Activated CD4-positive, alpha-beta T cell treated with anti-CD3 and anti-CD28 coated beads for 24 hours (primary cell): ENCODE data around the gene PLXNA1.

Experiments used
- DNase-seq, 2 donors: peaks; one replicate each; pipeline ENCODE4 v3.0.0-alpha.2; 2020; ENCODE audit warnings: low read depth in 2 of 2

PLXNA1 gene

DNA sequence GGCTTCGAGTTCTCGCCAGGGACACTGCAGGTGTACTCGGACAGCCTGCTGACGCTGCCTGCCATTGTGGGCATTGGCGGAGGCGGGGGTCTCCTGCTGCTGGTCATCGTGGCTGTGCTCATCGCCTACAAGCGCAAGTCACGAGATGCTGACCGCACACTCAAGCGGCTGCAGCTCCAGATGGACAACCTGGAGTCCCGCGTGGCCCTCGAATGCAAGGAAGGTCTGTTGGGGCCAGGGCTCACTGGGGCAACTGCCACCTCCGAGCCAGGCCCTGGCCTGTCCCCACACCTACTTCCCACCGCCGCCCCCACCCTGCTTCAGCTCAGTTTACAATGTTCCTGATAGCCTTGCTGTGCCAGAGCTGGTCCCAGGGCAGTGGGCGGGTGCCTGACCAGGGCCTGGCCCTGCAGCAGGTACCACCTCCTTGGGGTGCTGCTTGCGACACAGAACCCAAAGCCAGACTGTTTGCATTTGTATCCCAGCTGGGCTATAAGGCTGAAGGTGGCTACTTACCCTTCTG lies 35.5 kb downstream of the PLXNA1 start:
- DNase-seq: no peak

DNA sequence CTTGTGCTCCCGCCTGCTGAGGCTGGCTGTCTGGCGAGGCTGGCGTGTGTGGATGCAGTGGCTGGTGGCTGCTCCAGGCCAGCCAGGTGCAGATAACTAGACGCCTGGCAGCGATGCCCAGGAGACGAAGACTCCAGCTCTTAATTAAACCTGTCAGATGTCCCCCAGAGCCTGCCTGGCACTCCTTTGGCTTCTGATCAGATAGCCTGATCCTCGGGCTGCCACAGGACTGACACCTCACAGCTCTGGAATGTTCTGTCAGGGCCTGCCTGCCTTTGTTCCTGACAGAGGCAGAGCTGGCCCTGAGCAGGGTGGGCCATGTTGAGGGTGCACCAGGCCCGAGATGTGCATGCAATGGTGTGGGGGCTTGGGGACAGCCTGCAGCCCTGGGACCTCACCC lies 36.5 kb downstream of the PLXNA1 start:
- DNase-seq: no peak

DNA sequence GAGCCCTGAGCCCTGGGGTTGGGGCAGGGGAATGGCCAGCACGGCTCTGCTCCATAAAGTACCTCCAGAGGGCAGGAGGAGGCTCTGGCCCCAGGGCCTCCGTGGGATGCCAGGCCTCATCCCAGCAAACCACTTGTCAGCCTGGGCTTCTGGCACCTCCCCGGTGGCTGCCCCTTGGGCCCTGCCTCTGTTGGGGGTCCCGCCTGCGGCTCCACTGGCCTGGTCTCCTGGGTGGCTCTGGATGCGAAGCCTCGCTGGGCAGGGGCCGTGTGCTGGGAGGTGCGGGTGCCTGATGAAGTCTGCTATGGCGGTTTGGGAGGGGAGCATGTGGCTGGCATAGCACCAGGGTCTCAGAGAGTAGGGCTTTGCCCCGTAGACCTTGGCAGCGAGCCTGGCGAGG lies 37.6 kb downstream of the PLXNA1 start:
- no peak for DNase-seq

DNA sequence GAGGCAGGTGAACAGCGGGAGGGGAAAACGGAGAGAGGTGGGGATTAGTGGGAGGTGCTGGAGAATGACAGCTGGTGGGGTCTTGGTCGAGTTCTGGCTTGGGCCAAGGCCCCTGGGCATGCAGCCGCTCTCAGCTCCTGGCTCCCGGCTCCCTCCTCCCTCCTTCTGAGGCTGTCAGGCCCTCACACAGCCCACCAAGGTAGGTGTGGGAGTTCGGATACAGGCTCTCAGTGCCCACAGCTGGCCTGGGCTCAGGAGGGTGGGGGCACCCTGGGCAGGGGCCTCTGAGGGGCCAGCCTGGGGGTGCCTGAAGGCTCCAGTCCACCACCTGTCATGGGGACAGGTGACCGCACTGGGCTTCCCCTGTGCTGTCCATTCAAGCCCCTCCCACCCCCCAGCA lies 39.9 kb downstream of the PLXNA1 start:
- DNase-seq: no peak

DNA sequence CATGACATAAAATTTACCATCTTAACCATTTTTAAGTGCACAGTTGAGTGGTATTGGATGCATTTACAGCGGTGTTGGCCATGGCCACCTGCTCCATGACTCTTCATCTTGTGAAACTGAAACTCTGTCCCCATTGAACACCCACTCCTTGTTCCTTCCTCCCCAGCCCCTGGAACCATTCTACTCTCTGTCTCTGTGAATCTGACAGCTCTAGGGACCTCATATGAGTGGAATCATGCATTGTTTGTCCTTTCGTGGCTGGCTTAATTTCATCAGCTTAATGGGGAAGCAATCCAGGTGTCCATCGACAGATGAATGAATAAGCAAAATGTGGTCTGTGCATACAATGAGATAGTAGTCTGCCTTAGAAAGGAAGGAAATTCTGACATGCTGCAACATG lies 42.5 kb downstream of the PLXNA1 start:
- no peak for DNase-seq

DNA sequence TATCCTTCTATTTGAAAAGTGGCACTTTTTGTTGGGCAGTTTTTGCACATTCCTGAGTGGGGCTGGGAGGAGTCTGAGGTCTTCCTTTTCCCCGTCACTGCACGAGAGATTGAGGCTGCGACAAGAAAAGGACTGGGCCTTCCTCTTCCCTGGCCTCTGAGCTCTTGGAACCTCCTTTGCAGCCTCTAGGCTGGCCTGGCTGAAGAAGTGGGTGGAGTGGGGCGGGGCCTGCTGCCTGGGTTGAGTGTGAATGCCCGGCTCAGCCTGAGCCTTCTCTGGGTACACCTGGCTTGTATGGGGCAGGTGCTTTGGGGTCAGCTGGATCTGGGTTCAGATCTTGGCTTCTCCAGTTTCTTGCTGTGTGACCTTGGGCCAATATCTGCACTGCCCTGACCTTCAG lies 43.1 kb downstream of the PLXNA1 start:
- no peak for DNase-seq

DNA sequence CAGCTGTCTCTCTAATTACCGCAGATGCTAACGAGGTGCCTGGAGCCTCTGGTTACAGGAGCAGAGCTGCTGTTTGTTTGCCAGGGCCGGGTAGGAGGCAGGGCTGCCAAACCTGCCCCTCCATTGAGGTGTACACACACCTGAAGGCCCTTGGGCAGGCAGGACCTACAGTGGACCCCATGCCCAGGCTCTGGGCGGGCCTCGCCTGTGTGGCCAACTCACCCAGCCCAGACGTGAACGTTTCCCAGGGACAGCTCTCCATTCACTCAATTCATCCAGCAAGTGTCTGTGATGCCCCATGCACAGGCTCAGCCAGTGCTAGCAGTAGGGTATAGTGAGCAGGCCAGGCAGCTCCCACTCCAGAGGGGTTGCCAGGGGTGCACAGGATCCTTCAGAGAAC lies 43.7 kb downstream of the PLXNA1 start:
- DNase-seq: no peak

DNA sequence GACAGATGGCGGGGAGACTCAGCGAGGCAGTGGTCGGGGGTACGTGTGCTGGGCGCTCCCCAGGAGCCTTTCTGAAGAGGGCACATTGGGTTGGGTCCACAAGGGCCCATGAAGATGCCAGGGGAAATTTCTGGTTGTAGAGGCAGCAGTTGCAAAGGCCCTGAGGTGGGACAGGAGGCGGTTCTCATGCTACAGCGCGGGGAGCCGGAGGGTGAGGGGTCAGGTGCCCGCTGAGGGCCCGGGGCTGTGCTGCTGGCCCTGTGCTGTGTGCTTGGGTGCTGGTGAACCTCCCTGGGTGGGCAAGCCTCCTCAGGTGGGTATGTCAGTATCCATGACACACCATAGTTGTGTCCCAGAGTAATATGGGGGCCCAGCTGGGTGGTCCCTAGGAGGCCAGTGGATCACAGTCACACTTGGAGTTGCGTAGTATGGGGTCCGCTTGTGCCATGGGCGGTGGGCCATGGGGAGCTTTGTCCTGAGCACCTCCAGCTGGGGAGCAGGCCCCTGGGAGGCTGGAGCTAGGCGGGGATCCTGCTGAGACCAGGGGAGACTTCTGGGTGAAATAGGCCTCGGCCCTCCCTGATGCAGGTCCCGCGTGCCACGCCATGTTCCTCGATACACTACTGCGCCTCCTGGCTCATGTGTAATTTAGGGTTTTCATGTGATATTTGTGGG lies 44.3 kb downstream of the PLXNA1 start:
- DNase-seq: no peak

DNA sequence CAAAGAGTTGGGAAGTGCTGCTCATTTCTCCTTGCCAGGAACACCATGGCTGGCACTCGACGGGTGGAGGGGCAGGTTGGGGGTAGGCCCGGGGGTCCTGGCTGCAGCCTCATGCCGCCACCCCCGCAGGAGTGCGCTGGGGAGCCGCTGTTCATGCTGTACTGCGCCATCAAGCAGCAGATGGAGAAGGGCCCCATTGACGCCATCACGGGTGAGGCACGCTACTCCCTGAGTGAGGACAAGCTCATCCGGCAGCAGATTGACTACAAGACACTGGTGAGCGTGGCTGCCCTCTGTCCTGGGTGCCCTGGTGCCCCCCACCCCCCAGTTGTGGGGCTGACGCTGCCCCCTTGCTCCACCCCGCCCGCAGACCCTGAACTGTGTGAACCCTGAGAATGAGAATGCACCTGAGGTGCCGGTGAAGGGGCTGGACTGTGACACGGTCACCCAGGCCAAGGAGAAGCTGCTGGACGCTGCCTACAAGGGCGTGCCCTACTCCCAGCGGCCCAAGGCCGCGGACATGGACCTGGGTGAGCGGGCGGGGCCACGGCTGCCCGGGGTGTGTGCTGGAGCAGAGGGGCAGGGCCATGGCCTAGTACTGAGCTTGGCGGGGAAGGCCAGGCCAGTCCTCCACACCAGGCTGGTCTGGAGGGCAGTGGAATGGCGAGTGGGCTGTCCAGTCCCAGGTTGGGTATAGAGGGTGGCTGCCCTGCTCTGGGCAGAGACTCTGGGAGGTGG lies 45.1 kb downstream of the PLXNA1 start:
- no peak for DNase-seq

DNA sequence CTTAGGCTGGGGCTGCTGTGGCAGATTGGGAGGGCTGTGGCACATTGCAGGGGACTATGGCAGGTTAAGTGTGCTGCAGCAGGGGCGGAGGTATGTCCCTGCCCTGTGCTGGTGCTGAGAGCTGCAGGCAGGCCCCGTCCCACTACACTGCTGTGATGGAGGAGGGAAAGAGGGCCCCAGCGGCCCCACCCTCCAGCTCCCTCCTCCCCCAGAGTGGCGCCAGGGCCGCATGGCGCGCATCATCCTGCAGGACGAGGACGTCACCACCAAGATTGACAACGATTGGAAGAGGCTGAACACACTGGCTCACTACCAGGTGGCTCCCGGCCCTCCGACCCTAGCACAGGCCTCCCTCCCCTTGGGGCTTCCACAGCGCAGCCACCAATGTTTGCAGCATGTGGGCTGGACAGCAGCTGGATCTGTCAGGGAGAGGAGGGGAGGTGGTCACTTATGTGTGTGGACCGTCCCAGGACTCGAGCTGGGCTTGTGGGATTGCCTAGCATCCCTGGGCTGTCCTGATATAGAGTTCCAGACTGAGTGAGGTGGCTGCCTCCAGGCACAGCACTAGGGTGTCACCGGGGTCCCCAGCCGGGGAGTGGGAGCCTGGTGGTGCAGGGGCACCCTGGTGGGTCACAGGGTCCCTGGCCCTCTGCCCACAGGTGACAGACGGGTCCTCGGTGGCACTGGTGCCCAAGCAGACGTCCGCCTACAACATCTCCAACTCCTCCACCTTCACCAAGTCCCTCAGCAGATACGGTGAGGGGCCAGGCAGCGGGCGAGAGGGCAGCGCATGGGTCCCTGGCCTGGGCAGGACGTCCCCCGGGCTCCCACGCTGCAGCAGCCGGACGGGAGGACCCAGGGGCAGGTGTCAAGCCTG lies 46.1 kb downstream of the PLXNA1 start:
- DNase-seq: no peak

DNA sequence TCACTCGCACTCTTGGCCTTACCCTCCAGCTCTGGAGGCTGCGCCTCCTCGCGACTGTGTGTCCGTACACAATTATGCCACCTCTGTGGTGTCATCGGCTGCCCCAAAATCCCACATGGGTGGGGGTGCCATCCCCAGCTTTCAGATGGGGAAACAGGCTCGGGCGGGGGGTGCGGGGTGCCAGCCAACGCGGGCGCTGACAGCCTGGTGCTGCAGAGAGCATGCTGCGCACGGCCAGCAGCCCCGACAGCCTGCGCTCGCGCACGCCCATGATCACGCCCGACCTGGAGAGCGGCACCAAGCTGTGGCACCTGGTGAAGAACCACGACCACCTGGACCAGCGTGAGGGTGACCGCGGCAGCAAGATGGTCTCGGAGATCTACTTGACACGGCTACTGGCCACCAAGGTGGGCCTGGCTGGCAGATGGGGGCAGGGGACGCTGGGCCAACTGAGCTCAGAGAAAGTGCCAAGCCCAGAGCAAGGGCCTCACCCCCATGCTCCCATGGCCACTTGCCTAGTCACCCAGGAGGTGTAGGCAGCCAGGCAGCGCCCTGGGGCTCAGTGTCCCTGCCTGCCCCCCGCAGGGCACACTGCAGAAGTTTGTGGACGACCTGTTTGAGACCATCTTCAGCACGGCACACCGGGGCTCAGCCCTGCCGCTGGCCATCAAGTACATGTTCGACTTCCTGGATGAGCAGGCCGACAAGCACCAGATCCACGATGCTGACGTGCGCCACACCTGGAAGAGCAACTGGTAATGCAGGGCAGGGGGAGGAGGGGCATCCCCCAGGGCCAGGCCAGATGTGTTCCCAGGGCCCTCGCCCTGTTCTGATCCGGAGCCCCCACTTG lies 47.0 kb downstream of the PLXNA1 start:
- DNase-seq: no peak

DNA sequence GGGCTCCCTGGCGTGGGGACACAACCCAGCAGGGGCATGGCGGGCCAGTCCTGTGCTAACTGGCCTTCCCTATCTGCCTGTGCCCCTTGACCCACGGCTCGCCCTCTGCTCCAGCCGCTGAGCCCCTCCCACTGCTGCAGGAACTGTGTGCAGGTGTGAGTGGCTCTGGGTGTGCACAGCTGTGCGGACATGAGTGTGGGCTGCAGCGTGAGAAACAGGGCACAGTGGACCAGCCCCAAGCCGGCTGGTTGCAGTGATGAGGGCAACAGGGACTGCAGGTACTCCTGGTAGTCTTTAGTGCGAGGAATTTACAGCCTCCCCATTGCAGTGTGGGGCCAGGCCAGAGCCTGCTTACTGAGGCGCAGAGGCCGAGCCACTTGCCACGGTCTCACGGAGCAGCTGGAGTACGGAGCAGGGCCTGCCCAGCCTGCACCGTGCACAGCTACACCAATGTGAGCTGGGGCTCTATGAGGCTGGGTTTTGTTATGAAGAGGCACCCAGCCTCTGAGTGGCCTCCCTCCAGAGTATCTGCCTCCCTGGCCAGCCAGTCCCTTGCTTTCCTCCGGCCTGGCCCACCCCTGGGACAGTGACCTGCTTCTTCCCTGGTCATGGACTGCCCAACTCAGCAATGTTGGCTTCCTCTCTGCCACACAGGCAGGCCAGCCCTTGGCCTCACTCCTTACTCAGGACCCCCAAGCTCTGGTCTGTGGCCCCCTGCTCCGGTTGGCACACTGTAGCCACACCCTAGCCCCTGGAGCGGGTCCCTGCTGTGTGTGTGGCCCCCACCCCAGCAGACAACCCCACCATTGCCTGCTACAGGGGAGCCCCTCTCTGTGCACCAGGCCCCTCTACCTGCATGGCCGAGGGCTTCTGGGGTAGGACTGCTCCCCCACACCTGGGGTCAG lies 47.8 kb downstream of the PLXNA1 start:
- DNase-seq: no peak

DNA sequence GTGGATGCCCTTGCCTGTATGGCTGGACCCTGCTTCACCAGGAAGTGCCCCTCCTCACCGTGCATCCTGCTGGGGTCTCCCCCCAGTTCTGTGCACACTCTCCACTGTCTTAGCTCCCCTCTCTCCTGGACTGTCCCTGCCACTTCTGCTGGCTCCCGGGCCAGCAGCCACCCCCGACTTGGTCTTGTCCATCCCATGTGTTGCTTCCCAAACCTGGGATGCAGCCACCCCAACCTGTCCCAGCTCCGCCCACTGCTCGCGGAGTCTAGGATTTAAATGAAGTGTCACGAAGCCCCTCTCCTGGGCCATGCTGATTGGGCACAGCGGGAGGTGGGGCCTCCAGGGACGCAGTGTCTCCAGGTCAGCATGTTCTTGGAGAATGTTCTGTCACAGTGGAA lies 48.5 kb downstream of the PLXNA1 start:
- no peak for DNase-seq

DNA sequence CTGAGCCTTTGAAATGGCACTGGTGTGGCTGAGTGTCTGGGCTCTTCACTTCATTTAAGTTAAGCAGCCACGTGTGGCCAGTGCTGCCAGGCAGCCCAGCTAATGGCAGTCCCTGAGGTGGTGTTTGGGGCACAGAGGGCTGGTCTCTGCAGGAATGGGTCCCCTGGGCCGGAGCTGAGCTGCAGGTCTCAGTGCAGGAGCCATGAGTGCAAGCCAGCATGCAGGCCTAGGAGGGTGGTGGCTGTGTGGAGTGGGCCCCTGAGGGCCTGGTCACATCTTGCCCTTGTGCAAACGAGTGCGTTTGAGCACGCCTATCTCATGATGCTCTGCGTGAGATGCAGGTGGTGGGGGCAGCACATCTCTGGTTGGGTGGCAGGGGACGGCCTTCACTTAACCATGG lies 48.9 kb downstream of the PLXNA1 start:
- DNase-seq: no peak

DNA sequence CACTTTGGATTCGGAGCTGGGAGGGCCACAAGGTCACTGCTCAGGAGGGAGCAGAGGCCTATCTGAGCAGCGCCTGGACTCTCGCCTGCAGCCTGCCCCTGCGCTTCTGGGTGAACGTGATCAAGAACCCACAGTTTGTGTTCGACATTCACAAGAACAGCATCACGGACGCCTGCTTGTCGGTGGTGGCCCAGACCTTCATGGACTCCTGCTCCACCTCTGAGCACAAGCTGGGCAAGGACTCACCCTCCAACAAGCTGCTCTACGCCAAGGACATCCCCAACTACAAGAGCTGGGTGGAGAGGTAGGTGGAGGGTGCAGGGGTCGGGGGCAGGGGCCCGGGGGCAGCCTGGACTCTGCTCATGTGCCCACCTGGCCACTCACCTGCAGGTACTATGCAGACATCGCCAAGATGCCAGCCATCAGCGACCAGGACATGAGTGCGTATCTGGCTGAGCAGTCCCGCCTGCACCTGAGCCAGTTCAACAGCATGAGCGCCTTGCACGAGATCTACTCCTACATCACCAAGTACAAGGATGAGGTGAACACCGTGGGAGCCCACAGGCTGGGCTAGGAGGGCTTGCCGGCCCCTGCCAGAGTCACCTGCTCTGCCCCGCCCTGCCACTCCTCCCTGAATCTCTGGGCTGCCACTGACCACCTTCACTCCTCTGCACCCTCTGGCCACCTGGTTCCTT lies 49.5 kb downstream of the PLXNA1 start:
- DNase-seq: no peak
